Endothelial cell of umbilical vein (primary cell): ENCODE measurements around the gene TMEM213. TPM values are rescaled to one million over a fixed set of nuclear protein-coding genes. Genes with fewer than 3 reads are reported as not detected.

Source experiments
- BruUV-seq: library from RNA; stranded (reverse); fragments of 400-500 nt; replicated peaks from 2 replicates; lab custom pipeline; 2021; lab: Mats Ljungman, UMichigan
- CTCF ChIA-PET: fragments of 300-600, 350-600 bp; sonication (Branson Sonifier 250); formaldehyde crosslinking; loops from one replicate; lab custom pipeline; 2021; ENCODE audit warnings: antibody characterized with exemption, inconsistent platforms; lab: Charles Lee
- POLR2A ChIA-PET: fragments of 300-600, 350-600 bp; sonication (Branson Sonifier 250); formaldehyde crosslinking; loops from one replicate; lab custom pipeline; 2021; ENCODE audit warnings: antibody characterized with exemption, inconsistent platforms; lab: Charles Lee
- DNase-seq: peaks from one replicate; pipeline ENCODE4 v3.0.0-alpha.2; 2011; ENCODE audit warnings: low read depth, low spot score
- FAIRE-seq: peaks from 2 replicates; lab custom pipeline; 2011; peaks lifted over from hg19 to GRCh38; lab: Jason Lieb, UNC
- H2AFZ ChIP-seq: 2 replicates; pipeline ENCODE4 v1.6.0; 2012; ENCODE audit warnings: low read depth, low read length, control low read depth, inconsistent platforms
- H3K27ac ChIP-seq: 2 replicates; pipeline ENCODE4 v1.5.1; 2011; ENCODE audit warnings: low read depth, mild to moderate bottlenecking, control low read depth, low read length, moderate library complexity; ENCODE audit not compliant: insufficient read depth
- H3K27me3 ChIP-seq, 2 experiments: 2 replicates each; pipeline versions ENCODE4 v1.6.0 to v1.6.1; 2011; ENCODE audit warnings: low read length in 2 of 2, mixed read lengths in 1 of 2; ENCODE audit not compliant: control insufficient read depth in 2 of 2, insufficient read depth in 2 of 2
- H3K36me3 ChIP-seq, 2 experiments: 2 replicates in 1 of 2; 3 replicates in 1 of 2; pipeline ENCODE4 v1.5.1; 2011; ENCODE audit warnings: low read length in 2 of 2, mild to moderate bottlenecking in 1 of 2, moderate library complexity in 1 of 2; ENCODE audit not compliant: control insufficient read depth in 2 of 2, insufficient read depth in 2 of 2; ENCODE audit errors: extremely low read depth in 1 of 2
- H3K4me1 ChIP-seq: 3 replicates; pipeline ENCODE4 v1.5.1; 2011; ENCODE audit warnings: mild to moderate bottlenecking, low read length; ENCODE audit not compliant: control insufficient read depth, insufficient read depth; ENCODE audit errors: extremely low read depth
- H3K4me2 ChIP-seq: 2 replicates; pipeline ENCODE4 v1.6.1; 2011; ENCODE audit warnings: low read length, control low read depth, mixed read lengths; ENCODE audit not compliant: insufficient read depth
- H3K4me3 ChIP-seq, 3 experiments: fragments of 200-600 bp in 1 of 3; sonication (generic), shearing (Covaris generic) in 1 of 3; replicated peaks in 1 of 3; 2 replicates each; pipeline ENCODE4 v1.5.1; 2011 to 2016; ENCODE audit warnings: control low read depth in 3 of 3, low read length in 3 of 3, mild to moderate bottlenecking in 2 of 3, inconsistent platforms in 1 of 3, low read depth in 1 of 3, moderate library complexity in 1 of 3; ENCODE audit not compliant: insufficient read depth in 1 of 3
- H3K79me2 ChIP-seq: 2 replicates; pipeline ENCODE4 v1.6.0; 2012; ENCODE audit warnings: low read length, inconsistent platforms; ENCODE audit not compliant: control insufficient read depth, insufficient read depth
- H3K9ac ChIP-seq: replicated peaks from 2 replicates; pipeline ENCODE3; 2011; ENCODE audit warnings: low read length, control low read depth; ENCODE audit not compliant: insufficient read depth; ENCODE audit errors: extremely low read depth
- H3K9me1 ChIP-seq: replicated peaks from 3 replicates; pipeline ENCODE4 v1.6.0; 2011; ENCODE audit warnings: mild to moderate bottlenecking, low read length; ENCODE audit not compliant: control insufficient read depth, insufficient read depth; ENCODE audit errors: extremely low read depth
- H3K9me3 ChIP-seq: replicated peaks from 2 replicates; pipeline ENCODE4 v1.5.1; 2012; ENCODE audit warnings: low read length, inconsistent platforms; ENCODE audit not compliant: control insufficient read depth, insufficient read depth
- H4K20me1 ChIP-seq: replicated peaks from 2 replicates; pipeline ENCODE3; 2011; ENCODE audit warnings: mild to moderate bottlenecking, low read length; ENCODE audit not compliant: control insufficient read depth, insufficient read depth; ENCODE audit errors: extremely low read depth
- EZH2 ChIP-seq: IDR thresholded peaks from 2 replicates; pipeline ENCODE4 v1.6.1; 2012; ENCODE audit warnings: borderline replicate concordance, low read depth, mild to moderate bottlenecking, moderate library complexity, low read length, inconsistent platforms; ENCODE audit not compliant: severe bottlenecking
- GATA2 ChIP-seq: IDR thresholded peaks from 2 replicates; pipeline ENCODE4 v1.7.0; 2011; ENCODE audit warnings: low read depth, mild to moderate bottlenecking, moderate library complexity, mixed read lengths, low read length; ENCODE audit not compliant: insufficient read length, insufficient read depth
- JUN ChIP-seq: IDR thresholded peaks from 2 replicates; pipeline ENCODE4 v1.6.1; 2011; ENCODE audit warnings: borderline replicate concordance, low read depth; ENCODE audit not compliant: insufficient read length, insufficient read depth
- MYC ChIP-seq: IDR thresholded peaks from one replicate; pipeline ENCODE4 v1.6.1; 2011; ENCODE audit warnings: mild to moderate bottlenecking, low read depth, low read length
- POLR2AphosphoS5 ChIP-seq: IDR thresholded peaks from 2 replicates; pipeline ENCODE4 v1.6.1; 2012; ENCODE audit warnings: low read depth, mild to moderate bottlenecking, control low read depth, low read length, moderate library complexity; ENCODE audit not compliant: insufficient read depth
- dilution Hi-C: fragments of 300-500 bp; cut with MboI; formaldehyde crosslinking; loops from one replicate; pipeline ENCODE4 v1.15.0; 2019; ENCODE audit warnings: low sequenced_read_pairs; ENCODE audit not compliant: extremely low pct_ligation_motif_present
- intact Hi-C: fragments of 100-400 bp; cut with micrococcal nuclease; formaldehyde crosslinking; loops from one replicate; pipeline ENCODE4 v1.10.0; 2022
- polyA plus RNA-seq, 4 experiments: library from polyadenylated mRNA; depleted of rRNA in 3 of 4; stranded (reverse) in 3 of 4; unstranded in 1 of 4; fragments of >200 nt; gene quantifications; 2 replicates each; pipeline versions ENCODE4 v1.2.1 to v1.2.3, GENCODE V29; 2011 to 2012; ENCODE audit warnings: missing spikeins in 1 of 4
- total RNA-seq: library from RNA; stranded (reverse); gene quantifications from 2 replicates; pipeline ENCODE4 v1.2.3, GENCODE V29; 2021
- TF ChIP-seq, protein P1 (sequence below), 2 donors: IDR thresholded peaks; 1 replicate in 1 of 2; 2 replicates in 1 of 2; pipeline ENCODE4 v1.5.1; 2011; ENCODE audit warnings: low read length in 2 of 2, mild to moderate bottlenecking in 2 of 2, moderate library complexity in 2 of 2, control low read depth in 1 of 2, inconsistent platforms in 1 of 2, low read depth in 1 of 2; ENCODE audit not compliant: insufficient read depth in 1 of 2; ENCODE audit errors: extremely low read depth in 1 of 2

TMEM213 gene
- total and polyA plus RNA-seq, 2 donors (not counting 3 experiments of a cell fraction or from before 2014, with no cell fraction given) = not detected

DNA sequence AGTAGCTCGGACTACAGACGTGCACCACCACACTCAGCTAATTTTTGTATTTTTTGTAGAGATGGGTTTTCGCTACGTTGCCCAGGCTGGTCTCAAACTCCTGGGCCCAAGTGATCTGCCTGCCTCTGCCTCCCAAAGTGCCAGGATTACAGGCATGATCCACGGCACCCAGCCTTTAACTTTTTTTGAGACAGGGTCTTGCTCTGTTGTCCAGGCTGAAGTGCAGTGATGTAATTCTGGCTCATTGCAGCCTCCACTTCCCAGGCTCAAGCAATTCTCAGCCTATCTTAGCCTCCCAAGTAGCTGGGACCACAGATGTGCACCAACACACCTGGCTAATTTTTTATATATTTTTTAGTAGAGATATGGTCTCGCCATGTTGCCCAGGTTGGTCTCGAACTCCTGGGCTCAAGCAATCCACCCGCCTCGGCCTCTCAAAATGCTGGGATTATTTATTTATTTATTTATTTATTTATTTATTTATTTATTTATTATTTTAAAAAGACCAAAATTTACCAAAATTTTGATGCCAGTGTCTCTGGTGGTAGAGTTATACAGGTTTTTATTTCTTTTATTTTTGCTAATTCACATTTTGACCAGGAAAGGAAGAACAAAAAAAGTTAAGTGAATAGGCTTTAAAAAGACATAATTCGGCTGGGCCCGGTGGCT, 25.2 kb downstream of the TMEM213 start:
- Histone ChIP-seq H3K9me3 (no peaks in the 10 kb centered on the region), H3K9me1 (no peaks in the 10 kb centered on the region), H3K79me2 (no peaks in the 10 kb centered on the region), H3K27ac (no peak overlapping the region), H3K4me1 (no peaks in the 10 kb centered on the region), H3K4me3 (no peak overlapping the region), H4K20me1 (no peaks in the 10 kb centered on the region), H3K4me2 (no peak overlapping the region), H2AFZ (no peak overlapping the region), H3K9ac (no peak overlapping the region), H3K27me3 (no peaks in the 10 kb centered on the region), H3K36me3 (no peaks in the 10 kb centered on the region)
- BruUV-seq = no TSS peak
- FAIRE-seq (no peak), DNase-seq (no peak)
- TF ChIP-seq, protein P1, sequence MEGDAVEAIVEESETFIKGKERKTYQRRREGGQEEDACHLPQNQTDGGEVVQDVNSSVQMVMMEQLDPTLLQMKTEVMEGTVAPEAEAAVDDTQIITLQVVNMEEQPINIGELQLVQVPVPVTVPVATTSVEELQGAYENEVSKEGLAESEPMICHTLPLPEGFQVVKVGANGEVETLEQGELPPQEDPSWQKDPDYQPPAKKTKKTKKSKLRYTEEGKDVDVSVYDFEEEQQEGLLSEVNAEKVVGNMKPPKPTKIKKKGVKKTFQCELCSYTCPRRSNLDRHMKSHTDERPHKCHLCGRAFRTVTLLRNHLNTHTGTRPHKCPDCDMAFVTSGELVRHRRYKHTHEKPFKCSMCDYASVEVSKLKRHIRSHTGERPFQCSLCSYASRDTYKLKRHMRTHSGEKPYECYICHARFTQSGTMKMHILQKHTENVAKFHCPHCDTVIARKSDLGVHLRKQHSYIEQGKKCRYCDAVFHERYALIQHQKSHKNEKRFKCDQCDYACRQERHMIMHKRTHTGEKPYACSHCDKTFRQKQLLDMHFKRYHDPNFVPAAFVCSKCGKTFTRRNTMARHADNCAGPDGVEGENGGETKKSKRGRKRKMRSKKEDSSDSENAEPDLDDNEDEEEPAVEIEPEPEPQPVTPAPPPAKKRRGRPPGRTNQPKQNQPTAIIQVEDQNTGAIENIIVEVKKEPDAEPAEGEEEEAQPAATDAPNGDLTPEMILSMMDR (IDR thresholded peaks at IDR 0.05; ENCODE audit: extremely low read depth in 1 of 2, insufficient read depth in 1 of 2, low read depth in 1 of 2, low read length in 2 of 2) = no peak
- TF ChIP-seq GATA2 (no peak), EZH2 (no peak), JUN (no peak), POLR2AphosphoS5 (no peak), MYC (no peak)
- CTCF ChIA-PET = no interaction called here
- dilution Hi-C loops (no loop called here), intact Hi-C loops (no loop called here)
- POLR2A ChIA-PET = interaction anchor here (0.7 kb wide), 1 partner anchor 73 kb away, joined by 3 read pairs; no protein-coding TSS in a partner anchor
